ENCODE measurements around the gene RFC3.
"Not testable (repeated sequence)": the region's sequence is repeated elsewhere in the genome, so short reads cannot be mapped to it uniquely, and the experiment has no call there.

GRCh38 chr13:33783212-33783611, 34.7 kb upstream of the RFC3 start:
- TF ChIP-seq POLR2A, CTCF (IDR thresholded peaks at IDR 0.05): not testable (repeated sequence)

All from lower leg skin (tissue), 3 donors.